ENCODE measurements around the gene LEFTY2. TPM values are rescaled to one million over a fixed set of nuclear protein-coding genes. Genes with fewer than 3 reads are reported as not detected.
A peak's percentile ranks its signal among the peaks of the same experiment; 100 is the strongest.

LEFTY2 gene
- total and polyA plus RNA-seq, 9 of the 15 experiments (the other 6 are each of a cell fraction or from before 2014, with no cell fraction given), result 0.04 to 0.14 TPM; not detected in 7

- TF ChIP-seq ARHGAP35 (IDR thresholded peaks at IDR 0.05; ENCODE audit: partially characterized antibody) (no peak), NCOA1 (IDR thresholded peaks at IDR 0.05; ENCODE audit: low read depth) (peak; percentile 72), ESRRA (IDR thresholded peaks at IDR 0.05; ENCODE audit: borderline replicate concordance, low read depth) (peak; percentile 57; the same call in 1 of the 2 replicates), GATA2 (CRISPR knock-in tag; IDR thresholded peaks at IDR 0.05) (no peak), GTF2B (IDR thresholded peaks at IDR 0.05; ENCODE audit: extremely low read depth, insufficient read length) (no peak), BCLAF1 (IDR thresholded peaks at IDR 0.05; ENCODE audit: borderline replicate concordance in 1 of 2, control insufficient read depth in 1 of 2, low read depth in 2 of 2, low read length in 1 of 2) (peak in 1 of 2 experiments; percentile 93; a peak in 2 of 4 replicates), SAFB2 (IDR thresholded peaks at IDR 0.05; ENCODE audit: borderline replicate concordance, low read depth, low read length, severe bottlenecking) (no peak), ZNF77 (CRISPR knock-in tag; IDR thresholded peaks at IDR 0.05) (no peak), CREB1 (IDR thresholded peaks at IDR 0.05) (peak; percentile 56; the same call in 1 of the 2 replicates), CREB1 (CRISPR knock-in tag; IDR thresholded peaks at IDR 0.05) (peak; percentile 67; the same call in 1 of the 2 replicates), TBP (optimal IDR thresholded peaks at IDR 0.05; ENCODE audit: low read depth, low read length) (peak; percentile 91), ZNF431 (CRISPR knock-in tag; IDR thresholded peaks at IDR 0.05) (peak; percentile 83), RREB1 (CRISPR knock-in tag; IDR thresholded peaks at IDR 0.05) (0 out of 2 replicates have a peak, but pooled peaks have one; percentile 62), RBM14 (IDR thresholded peaks at IDR 0.05; ENCODE audit: borderline replicate concordance, insufficient read depth, low read depth, low read length) (peak; percentile 94; the same call in 1 of the 2 replicates), ZBTB17 (CRISPR knock-in tag; IDR thresholded peaks at IDR 0.05) (peak; percentile 87)
- TF ChIP-seq, protein P1, sequence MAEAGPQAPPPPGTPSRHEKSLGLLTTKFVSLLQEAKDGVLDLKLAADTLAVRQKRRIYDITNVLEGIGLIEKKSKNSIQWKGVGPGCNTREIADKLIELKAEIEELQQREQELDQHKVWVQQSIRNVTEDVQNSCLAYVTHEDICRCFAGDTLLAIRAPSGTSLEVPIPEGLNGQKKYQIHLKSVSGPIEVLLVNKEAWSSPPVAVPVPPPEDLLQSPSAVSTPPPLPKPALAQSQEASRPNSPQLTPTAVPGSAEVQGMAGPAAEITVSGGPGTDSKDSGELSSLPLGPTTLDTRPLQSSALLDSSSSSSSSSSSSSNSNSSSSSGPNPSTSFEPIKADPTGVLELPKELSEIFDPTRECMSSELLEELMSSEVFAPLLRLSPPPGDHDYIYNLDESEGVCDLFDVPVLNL (CRISPR knock-in tag; IDR thresholded peaks at IDR 0.05; ENCODE audit: low read depth), result no peak
These were observed 17.1 kb downstream of the LEFTY2 start, which contains the start of gene PYCR2 (continued) for GRCh38 chr1:225923692-225924555.
